Stimulated activated CD4-positive, alpha-beta T cell treated with anti-CD3 and anti-CD28 coated beads, Interleukin-12 subunit alpha, Interleukin-12 subunit beta, amount 100 ng/mL, for 48 hours (primary cell): ENCODE results near the gene PRKAG3.
"Not testable (repeated sequence)": the region's sequence is repeated elsewhere in the genome, so short reads cannot be mapped to it uniquely, and the experiment has no call there.

Source experiments
- DNase-seq, 3 donors: peaks; one replicate each; pipeline ENCODE4 v3.0.0-alpha.2; 2020; ENCODE audit warnings: low read depth in 2 of 3, low spot score in 1 of 3

The PRKAG3 gene

GRCh38 chr2:218844334-218844733 lies 12.7 kb upstream of the PRKAG3 start:
- DNase-seq: not testable (repeated sequence)

- DNase-seq: no peak
Observed at GRCh38 chr2:218839888-218840287, 8.3 kb upstream of the PRKAG3 start.

GRCh38 chr2:218839430-218839829 lies 7.8 kb upstream of the PRKAG3 start:
- no peak for DNase-seq

GRCh38 chr2:218837495-218837894 lies 5.9 kb upstream of the PRKAG3 start:
- no peak for DNase-seq

GRCh38 chr2:218834685-218835084 lies 3.1 kb upstream of the PRKAG3 start:
- no peak for DNase-seq

GRCh38 chr2:218833023-218833609 lies 1.5 kb upstream of the PRKAG3 start:
- no peak for DNase-seq

GRCh38 chr2:218832520-218832919 lies 917 bp upstream of the PRKAG3 start:
- DNase-seq: no peak

- DNase-seq: no peak
Observed at GRCh38 chr2:218832081-218832480, 478 bp upstream of the PRKAG3 start.

- no peak for DNase-seq
Observed at GRCh38 chr2:218830526-218831306, 887 bp downstream of the PRKAG3 start.

GRCh38 chr2:218829868-218830451 lies 1.6 kb downstream of the PRKAG3 start:
- no peak for DNase-seq

- DNase-seq: no peak
Observed at GRCh38 chr2:218828477-218828778, 3.2 kb downstream of the PRKAG3 start.

- no peak for DNase-seq
Observed at GRCh38 chr2:218827701-218828476, 3.7 kb downstream of the PRKAG3 start.

- DNase-seq: no peak
Observed at GRCh38 chr2:218826791-218827190, 4.8 kb downstream of the PRKAG3 start.

GRCh38 chr2:218824004-218824403 lies 7.6 kb downstream of the PRKAG3 start:
- no peak for DNase-seq

- DNase-seq: no peak
Observed at GRCh38 chr2:218823196-218823855, 8.3 kb downstream of the PRKAG3 start.

- no peak for DNase-seq
Observed at GRCh38 chr2:218822622-218823021, 9.0 kb downstream of the PRKAG3 start.

GRCh38 chr2:218821605-218822211 lies 9.9 kb downstream of the PRKAG3 start:
- no peak for DNase-seq

GRCh38 chr2:218820746-218821369 lies 10.7 kb downstream of the PRKAG3 start:
- no peak for DNase-seq

- DNase-seq: no peak
Observed at GRCh38 chr2:218819093-218819492, 12.5 kb downstream of the PRKAG3 start.

GRCh38 chr2:218816561-218817011 lies 15.0 kb downstream of the PRKAG3 start:
- no peak for DNase-seq
